ENCODE measurements around the gene DPF3.

- TF ChIP-seq, protein P1, sequence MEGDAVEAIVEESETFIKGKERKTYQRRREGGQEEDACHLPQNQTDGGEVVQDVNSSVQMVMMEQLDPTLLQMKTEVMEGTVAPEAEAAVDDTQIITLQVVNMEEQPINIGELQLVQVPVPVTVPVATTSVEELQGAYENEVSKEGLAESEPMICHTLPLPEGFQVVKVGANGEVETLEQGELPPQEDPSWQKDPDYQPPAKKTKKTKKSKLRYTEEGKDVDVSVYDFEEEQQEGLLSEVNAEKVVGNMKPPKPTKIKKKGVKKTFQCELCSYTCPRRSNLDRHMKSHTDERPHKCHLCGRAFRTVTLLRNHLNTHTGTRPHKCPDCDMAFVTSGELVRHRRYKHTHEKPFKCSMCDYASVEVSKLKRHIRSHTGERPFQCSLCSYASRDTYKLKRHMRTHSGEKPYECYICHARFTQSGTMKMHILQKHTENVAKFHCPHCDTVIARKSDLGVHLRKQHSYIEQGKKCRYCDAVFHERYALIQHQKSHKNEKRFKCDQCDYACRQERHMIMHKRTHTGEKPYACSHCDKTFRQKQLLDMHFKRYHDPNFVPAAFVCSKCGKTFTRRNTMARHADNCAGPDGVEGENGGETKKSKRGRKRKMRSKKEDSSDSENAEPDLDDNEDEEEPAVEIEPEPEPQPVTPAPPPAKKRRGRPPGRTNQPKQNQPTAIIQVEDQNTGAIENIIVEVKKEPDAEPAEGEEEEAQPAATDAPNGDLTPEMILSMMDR (conservative IDR thresholded peaks at IDR 0.05 in 1 of 2, IDR thresholded peaks at IDR 0.05 in 1 of 2; ENCODE audit: low read depth in 1 of 2, low read length in 2 of 2), result no peak
- no peak for TF ChIP-seq EZH2 (IDR thresholded peaks at IDR 0.05; ENCODE audit: low read length, missing control alignments)
Observed at GRCh38 chr14:72774894-72775620, 118.8 kb downstream of the DPF3 start.

Measured in fibroblast of lung (primary cell).